GM23248 (cell line): ENCODE results near the gene DRD4. TPM values are rescaled to one million over a fixed set of nuclear protein-coding genes. Genes with fewer than 3 reads are reported as not detected.

ENCODE experiments used
- DNase-seq: peaks from one replicate; pipeline ENCODE4 v3.0.0-alpha.2; 2015
- H2AFZ ChIP-seq: fragments of 200-600 bp; sonication (generic); 2 replicates; pipeline ENCODE4 v1.6.1; 2016; ENCODE audit warnings: antibody characterized with exemption
- H3F3A ChIP-seq: fragments of 200-600 bp; sonication (generic); 2 replicates; pipeline ENCODE4 v1.6.1; 2016; ENCODE audit warnings: mild to moderate bottlenecking, antibody characterized with exemption, mixed run types; ENCODE audit not compliant: insufficient read depth
- H3K27ac ChIP-seq: fragments of 200-600 bp; sonication (generic); 2 replicates; pipeline ENCODE4 v1.5.1; 2016; ENCODE audit warnings: mild to moderate bottlenecking
- H3K27me3 ChIP-seq: fragments of 200-600 bp; sonication (generic); replicated peaks from 2 replicates; pipeline ENCODE4 v1.6.1; 2016; ENCODE audit warnings: mild to moderate bottlenecking; ENCODE audit not compliant: insufficient read depth
- H3K36me3 ChIP-seq: fragments of 200-600 bp; sonication (generic); 2 replicates; pipeline ENCODE4 v1.6.1; 2016; ENCODE audit warnings: low read depth, mild to moderate bottlenecking
- H3K4me1 ChIP-seq: fragments of 200-600 bp; sonication (generic); 2 replicates; pipeline ENCODE4 v1.6.1; 2016; ENCODE audit warnings: mild to moderate bottlenecking; ENCODE audit not compliant: insufficient read depth
- H3K4me2 ChIP-seq: fragments of 200-600 bp; sonication (generic); one replicate; pipeline ENCODE4 v1.6.1; 2016; ENCODE audit warnings: mild to moderate bottlenecking; ENCODE audit not compliant: unreplicated experiment
- H3K4me3 ChIP-seq: fragments of 200-600 bp; sonication (generic); 2 replicates; pipeline ENCODE4 v1.5.1; 2016; ENCODE audit warnings: mild to moderate bottlenecking
- H3K79me2 ChIP-seq: fragments of 200-600 bp; sonication (generic); 2 replicates; pipeline ENCODE4 v1.6.1; 2016; ENCODE audit warnings: mild to moderate bottlenecking; ENCODE audit not compliant: insufficient read depth
- H3K9ac ChIP-seq: fragments of 200-600 bp; sonication (generic); 2 replicates; pipeline ENCODE4 v1.6.1; 2016; ENCODE audit warnings: mild to moderate bottlenecking
- H3K9me2 ChIP-seq: fragments of 200-600 bp; sonication (generic); 2 replicates; pipeline ENCODE4 v1.6.1; 2016; ENCODE audit warnings: mixed run types, mild to moderate bottlenecking, moderate library complexity; ENCODE audit not compliant: insufficient read depth
- H3K9me3 ChIP-seq: fragments of 200-600 bp; sonication (generic); one replicate; pipeline ENCODE4 v1.6.1; 2017; ENCODE audit warnings: low read depth
- H4K20me1 ChIP-seq: fragments of 200-600 bp; sonication (generic); 2 replicates; pipeline ENCODE4 v1.6.0; 2016; ENCODE audit not compliant: insufficient read depth
- EZH2 ChIP-seq: fragments of 200-600 bp; sonication (generic); IDR thresholded peaks from 2 replicates; pipeline ENCODE4 v1.6.1; 2018; ENCODE audit warnings: antibody characterized with exemption, mild to moderate bottlenecking; ENCODE audit not compliant: insufficient read depth, poor library complexity, severe bottlenecking
- EZH2phosphoT487 ChIP-seq: fragments of 200-600 bp; sonication (generic); IDR thresholded peaks from 2 replicates; pipeline ENCODE4 v1.6.1; 2018; ENCODE audit warnings: antibody characterized with exemption, moderate library complexity, mild to moderate bottlenecking, low read depth; ENCODE audit not compliant: insufficient read depth
- WGBS, 2 experiments: methylation state at CpG; one replicate each; pipeline ENCODE4 v1.1.6; 2015 to 2017; ENCODE audit warnings: low lambda C conversion rate in 2 of 2, low coverage in 1 of 2; ENCODE audit errors: missing lambda C conversion rate in 2 of 2; 5-methylcytosine and 5-hydroxymethylcytosine counted together
- in situ Hi-C: fragments of 300-500 bp; cut with MboI; formaldehyde crosslinking; loops from 2 replicates; pipeline ENCODE4 v1.15.0; 2020
- polyA plus RNA-seq: library from polyadenylated mRNA; unstranded; fragments of >200 nt; fragmentation: Nextera tagmentation; extraction: Ambion mirVana; gene quantifications from 2 replicates; pipeline ENCODE4 v1.2.1, GENCODE V29; 2016
- total RNA-seq: library from RNA; depleted of rRNA; stranded (reverse); fragments of >200 nt; shearing (Covaris generic); gene quantifications from 2 replicates; pipeline ENCODE4 v1.2.3, GENCODE V29; 2014

Gene DRD4
- total and polyA plus RNA-seq, 2 experiments from 2014 or later = not detected

DNA sequence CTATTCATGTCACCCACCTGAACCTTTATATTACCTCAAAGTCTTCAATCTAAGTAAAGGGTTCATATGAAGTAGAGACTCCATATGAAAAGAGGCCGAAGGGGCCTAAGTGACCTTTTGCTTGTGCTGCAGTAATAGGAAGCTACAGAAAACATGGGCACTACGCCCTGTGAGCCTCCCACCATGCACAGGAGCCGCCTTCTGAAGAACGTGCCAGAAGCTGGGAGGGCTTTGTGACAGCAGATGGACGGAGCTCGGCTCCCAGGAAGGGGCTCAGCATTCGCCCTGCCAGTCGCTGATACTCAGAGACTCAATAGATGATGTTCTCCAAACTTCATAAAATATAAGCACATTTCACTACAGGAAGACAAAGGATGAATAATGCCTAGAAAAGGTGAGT is 36.8 kb downstream of the DRD4 start:
- H3K27ac ChIP-seq = no peak overlapping the region
- no peaks in the 10 kb centered on the region for H3K79me2 ChIP-seq
- no peak for DNase-seq
- no peak overlapping the region for H2AFZ ChIP-seq
- peaks cover 14% of the 10 kb centered on the region for H3K36me3 ChIP-seq
- H3K9me2 ChIP-seq = no peaks in the 10 kb centered on the region
- no peaks in the 10 kb centered on the region for H3K4me1 ChIP-seq
- H3K9ac ChIP-seq = no peak overlapping the region
- 87 to 88% methylated on average over 8 of the region's 8 CpGs for WGBS, 2 experiments
- no peaks in the 10 kb centered on the region for H3K27me3 ChIP-seq
- TF ChIP-seq EZH2 = no peak
- no peak for TF ChIP-seq EZH2phosphoT487
- in situ Hi-C loops = no loop called here
- H3K4me2 ChIP-seq = no peak overlapping the region
- no peaks in the 10 kb centered on the region for H3F3A ChIP-seq
- no peak overlapping the region for H3K4me3 ChIP-seq
- H4K20me1 ChIP-seq = no peaks in the 10 kb centered on the region
- H3K9me3 ChIP-seq = no peaks in the 10 kb centered on the region

DNA sequence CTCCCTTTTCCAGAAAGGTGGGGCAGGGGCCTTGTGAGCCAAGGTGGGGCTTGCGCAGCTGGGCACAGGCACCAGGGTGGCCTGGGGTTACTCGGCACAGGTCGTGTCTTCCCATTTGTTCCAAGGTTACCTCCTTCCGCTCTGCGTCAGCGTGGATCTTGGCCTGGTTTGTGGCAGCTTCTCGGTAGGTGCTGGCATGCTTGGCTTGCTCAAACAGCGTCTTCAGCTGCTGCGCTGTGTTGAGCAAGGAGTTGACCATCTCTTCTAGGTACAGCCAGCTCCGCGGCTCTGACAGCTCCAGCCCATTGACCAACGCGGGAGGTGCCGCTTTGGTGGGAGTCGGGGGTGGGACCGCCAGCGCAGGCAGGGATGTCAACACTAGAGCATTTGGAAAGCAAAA is 37.3 kb downstream of the DRD4 start:
- H3K79me2 ChIP-seq = no peaks in the 10 kb centered on the region
- in situ Hi-C loops = no loop called here
- no peak overlapping the region for H3K27ac ChIP-seq
- no peaks in the 10 kb centered on the region for H4K20me1 ChIP-seq
- WGBS, 2 experiments = 96% methylated on average over 17 of the region's 17 CpGs
- H3K4me1 ChIP-seq = no peaks in the 10 kb centered on the region
- H2AFZ ChIP-seq = no peak overlapping the region
- H3K27me3 ChIP-seq = no peaks in the 10 kb centered on the region
- DNase-seq = no peak
- no peaks in the 10 kb centered on the region for H3K9me2 ChIP-seq
- no peaks in the 10 kb centered on the region for H3K9me3 ChIP-seq
- no peak overlapping the region for H3K4me3 ChIP-seq
- H3F3A ChIP-seq = no peaks in the 10 kb centered on the region
- no peak overlapping the region for H3K4me2 ChIP-seq
- H3K36me3 ChIP-seq = peaks cover 14% of the 10 kb centered on the region
- TF ChIP-seq EZH2 = no peak
- TF ChIP-seq EZH2phosphoT487 = no peak
- no peak overlapping the region for H3K9ac ChIP-seq

DNA sequence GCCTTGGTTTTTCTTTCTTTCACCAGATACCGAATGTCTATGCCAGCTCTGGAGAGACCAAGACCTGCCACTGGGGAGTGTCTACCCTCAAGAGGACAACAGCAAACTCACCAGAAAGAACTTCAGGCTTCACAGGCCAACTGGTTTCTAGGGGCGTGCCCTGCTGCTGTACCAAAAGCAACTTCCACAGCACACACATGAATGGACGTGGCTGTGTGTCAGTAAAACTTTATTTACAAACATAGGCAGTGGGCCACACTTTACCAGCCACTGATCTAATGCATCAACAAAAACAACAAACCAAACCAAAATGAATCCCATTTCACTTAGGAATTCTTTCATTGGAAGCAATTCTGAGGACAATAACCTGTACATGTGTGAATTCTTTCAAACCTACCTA is 41.2 kb downstream of the DRD4 start:
- H3K79me2 ChIP-seq = no peaks in the 10 kb centered on the region
- in situ Hi-C loops = no loop called here

DNA sequence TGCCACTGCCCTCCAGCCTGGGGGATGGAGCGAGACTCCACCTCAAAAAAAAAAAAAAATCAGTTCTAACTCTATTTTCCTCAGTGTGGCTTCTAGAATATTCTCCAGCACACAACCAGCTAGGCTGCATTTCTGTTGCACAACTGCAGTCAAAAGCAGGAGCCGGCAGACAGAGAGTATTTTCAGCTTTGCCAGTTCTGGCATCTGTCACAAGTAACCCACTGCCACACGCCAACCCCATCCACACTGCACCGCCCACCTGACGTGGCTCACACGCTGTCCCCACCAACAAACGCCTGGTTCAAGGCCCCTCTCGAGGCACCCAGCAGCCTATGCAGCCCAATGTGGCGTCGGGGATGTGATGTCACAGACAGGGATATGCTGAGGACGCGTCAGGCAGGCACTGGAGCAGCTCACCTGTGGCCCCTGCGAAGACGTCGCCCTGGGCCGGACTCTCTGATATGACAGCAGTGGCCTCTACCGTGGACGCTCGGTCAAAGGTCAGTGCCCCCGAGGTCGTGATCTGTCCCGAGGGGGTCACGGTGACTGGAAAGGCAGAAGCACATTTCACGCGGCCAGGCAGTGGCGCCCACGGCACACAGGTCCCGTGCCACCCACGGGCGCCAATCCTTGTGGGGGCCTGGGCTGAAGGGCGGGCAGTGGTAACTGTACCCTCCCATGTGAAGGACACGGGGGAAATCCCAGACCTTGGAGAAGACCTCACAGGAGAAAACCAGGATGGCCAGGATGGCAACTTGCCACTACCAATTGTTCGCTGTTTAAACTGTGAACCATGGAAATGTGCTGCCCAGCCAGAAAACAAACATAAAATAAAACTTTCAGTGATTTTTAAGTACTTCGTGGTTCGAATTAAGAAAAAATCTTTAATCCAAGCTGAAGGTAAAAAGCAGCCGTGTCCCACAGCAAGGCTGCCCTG is 42.5 kb downstream of the DRD4 start:
- no peaks in the 10 kb centered on the region for H3K4me1 ChIP-seq
- WGBS, 2 experiments = 97 to 98% methylated on average over 34 to 36 of the region's 36 CpGs

More for the DNA sequence above, 41.2 kb downstream of the DRD4 start:
- no peak for TF ChIP-seq EZH2
- TF ChIP-seq EZH2phosphoT487 = no peak
- no peak overlapping the region for H3K27ac ChIP-seq
- H3K4me2 ChIP-seq = no peak overlapping the region
- H3K27me3 ChIP-seq = no peaks in the 10 kb centered on the region
- no peaks in the 10 kb centered on the region for H4K20me1 ChIP-seq
- no peaks in the 10 kb centered on the region for H3K9me3 ChIP-seq
- WGBS, 2 experiments = 74 to 82% methylated on average over 3 of the region's 3 CpGs
- no peak overlapping the region for H3K9ac ChIP-seq
- no peaks in the 10 kb centered on the region for H3K4me1 ChIP-seq
- no peak for DNase-seq
- no peak overlapping the region for H3K4me3 ChIP-seq
- no peaks in the 10 kb centered on the region for H3K9me2 ChIP-seq
- no peaks in the 10 kb centered on the region for H3F3A ChIP-seq
- H3K36me3 ChIP-seq = peaks cover 15% of the 10 kb centered on the region; the same call in 1 of the 2 replicates
- no peak overlapping the region for H2AFZ ChIP-seq

More for the DNA sequence above, 42.5 kb downstream of the DRD4 start:
- H3K9ac ChIP-seq = no peak overlapping the region
- no peaks in the 10 kb centered on the region for H4K20me1 ChIP-seq
- H3K9me3 ChIP-seq = no peaks in the 10 kb centered on the region
- H3K27ac ChIP-seq = no peak overlapping the region
- H3K4me3 ChIP-seq = no peak overlapping the region
- no peaks in the 10 kb centered on the region for H3K79me2 ChIP-seq
- no peaks in the 10 kb centered on the region for H3K27me3 ChIP-seq
- in situ Hi-C loops = no loop called here
- no peak overlapping the region for H2AFZ ChIP-seq
- H3F3A ChIP-seq = no peaks in the 10 kb centered on the region
- peaks cover 19% of the 10 kb centered on the region; the same call in 1 of the 2 replicates for H3K36me3 ChIP-seq
- TF ChIP-seq EZH2phosphoT487 (no peak), EZH2 (no peak)
- H3K4me2 ChIP-seq = no peak overlapping the region
- DNase-seq = no peak
- H3K9me2 ChIP-seq = no peaks in the 10 kb centered on the region
